Measurements from ENCODE around the gene PRKCD.
A peak's percentile ranks its signal among the peaks of the same experiment; 100 is the strongest.

PRKCD gene

GRCh38 chr3:53191836-53192480 is 30.9 kb downstream of the PRKCD start:
- no peak overlapping the region for H3K4me3 ChIP-seq (ENCODE audit: low read length)
- no peak for TF ChIP-seq CTCF (IDR thresholded peaks at IDR 0.05; ENCODE audit: insufficient read depth, low read depth, low read length, missing control alignments)
- no peak for DNase-seq (ENCODE audit: low read depth)

DNA sequence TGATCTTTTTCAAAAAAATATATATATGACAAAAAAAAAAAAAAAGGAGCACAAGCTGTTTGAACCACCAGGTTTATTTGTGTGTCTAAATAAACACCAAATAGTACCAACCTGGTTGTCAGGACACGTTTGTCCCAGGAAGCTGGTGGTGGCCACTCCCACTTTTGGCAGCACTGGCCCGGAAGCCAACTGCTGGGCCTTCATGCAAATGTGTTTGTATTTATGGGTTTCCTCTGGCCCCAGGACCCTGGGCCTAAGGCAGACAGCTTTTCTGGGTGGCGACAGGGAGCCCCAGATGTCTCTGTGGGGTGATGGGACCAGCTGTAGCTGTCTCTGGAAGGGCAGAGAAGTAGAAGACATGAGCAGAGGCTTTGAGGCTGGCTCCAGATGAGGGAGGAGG is 31.6 kb downstream of the PRKCD start:
- DNase-seq (ENCODE audit: low read depth): peak; percentile 55
- H3K4me3 ChIP-seq (ENCODE audit: low read length): no peak overlapping the region
- TF ChIP-seq CTCF (IDR thresholded peaks at IDR 0.05; ENCODE audit: insufficient read depth, low read depth, low read length, missing control alignments): no peak

DNA sequence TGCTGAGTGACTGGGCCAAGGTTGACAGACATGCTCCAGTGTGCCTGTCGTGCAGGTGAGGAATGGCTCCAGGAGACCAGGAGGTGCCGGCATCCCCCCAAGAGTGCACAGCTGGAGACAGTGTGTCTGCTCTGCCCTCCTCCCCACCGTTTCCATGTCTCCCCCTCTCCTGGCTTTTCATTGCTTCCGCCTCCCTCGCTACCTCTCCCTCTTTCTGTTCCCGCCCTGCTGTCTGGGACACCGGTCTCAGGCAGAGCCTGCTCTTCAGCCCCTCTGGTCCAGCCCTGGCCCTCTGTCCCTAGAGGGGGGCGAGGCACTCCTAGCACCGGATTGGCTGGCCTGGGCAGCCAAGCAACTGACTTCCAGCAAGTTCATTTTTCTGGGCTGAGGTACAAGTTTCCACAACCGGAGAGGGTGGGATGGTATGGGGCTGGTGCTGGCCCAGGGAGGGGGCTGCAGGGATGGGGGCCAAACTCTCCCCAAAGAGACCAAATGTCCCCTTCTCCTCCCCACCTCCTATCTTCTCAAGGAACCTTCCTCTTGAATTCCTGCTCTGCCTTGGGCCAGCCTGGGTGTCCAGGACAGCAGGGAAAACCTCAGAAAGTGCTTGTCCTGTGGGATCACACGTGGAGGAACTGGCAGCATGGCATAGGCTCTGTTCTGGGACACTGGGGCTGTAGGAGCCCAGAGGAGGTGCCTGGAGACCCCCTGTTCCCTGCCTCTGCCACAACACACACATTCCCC is 32.6 kb downstream of the PRKCD start:
- no peak overlapping the region for H3K4me3 ChIP-seq (ENCODE audit: low read length)
- no peak for TF ChIP-seq CTCF (IDR thresholded peaks at IDR 0.05; ENCODE audit: insufficient read depth, low read depth, low read length, missing control alignments)
- no peak for DNase-seq (ENCODE audit: low read depth)

DNA sequence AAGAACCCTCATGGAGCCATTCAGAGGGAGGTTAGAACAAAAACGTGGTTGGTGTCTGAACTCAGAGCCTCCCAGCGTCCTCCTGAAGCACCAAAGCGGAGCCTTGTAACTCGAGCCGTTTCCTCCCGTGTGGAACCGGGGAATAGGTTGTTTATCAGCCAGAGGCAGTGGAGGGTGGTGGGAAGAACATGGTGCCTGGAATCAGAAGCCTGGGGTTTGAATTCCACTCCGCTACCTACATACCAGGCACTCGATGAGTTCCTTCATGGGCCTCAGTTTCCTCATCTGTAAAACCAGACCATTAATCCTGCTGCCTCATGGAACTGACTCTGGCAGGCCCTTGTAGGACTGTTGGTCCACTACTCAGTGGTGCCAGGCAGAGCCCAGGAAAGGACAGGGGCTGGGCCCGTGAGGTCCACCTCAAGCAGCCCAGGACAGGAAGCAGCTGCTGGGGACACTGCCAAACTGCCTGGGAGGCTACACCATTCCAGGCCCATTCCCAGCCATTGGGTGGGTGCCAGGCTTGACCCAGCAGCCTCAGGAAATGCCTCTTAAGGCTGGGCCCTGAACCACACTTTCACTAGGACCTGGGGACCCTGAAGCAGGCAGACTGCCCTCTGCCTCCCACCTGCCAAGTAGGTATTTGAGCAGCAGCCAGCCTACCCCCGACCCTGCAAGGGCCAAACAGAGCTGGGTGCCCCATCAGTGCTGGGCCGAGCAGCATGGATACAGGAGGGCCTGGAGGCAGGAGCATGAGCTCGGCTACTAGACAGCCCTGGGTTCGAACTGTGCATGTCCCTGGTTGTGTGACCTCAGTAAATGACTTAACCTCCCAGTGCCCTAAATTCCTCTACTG is 33.4 kb downstream of the PRKCD start:
- no peak overlapping the region for H3K4me3 ChIP-seq (ENCODE audit: low read length)
- DNase-seq (ENCODE audit: low read depth): no peak

GRCh38 chr3:53195066-53195450 is 34.0 kb downstream of the PRKCD start:
- no peak overlapping the region for H3K4me3 ChIP-seq (ENCODE audit: low read length)
- no peak for DNase-seq (ENCODE audit: low read depth)
- TF ChIP-seq CTCF (IDR thresholded peaks at IDR 0.05; ENCODE audit: insufficient read depth, low read depth, low read length, missing control alignments): no peak

More for the DNA sequence above, 33.4 kb downstream of the PRKCD start:
- no peak for TF ChIP-seq CTCF (IDR thresholded peaks at IDR 0.05; ENCODE audit: insufficient read depth, low read depth, low read length, missing control alignments)

DNA sequence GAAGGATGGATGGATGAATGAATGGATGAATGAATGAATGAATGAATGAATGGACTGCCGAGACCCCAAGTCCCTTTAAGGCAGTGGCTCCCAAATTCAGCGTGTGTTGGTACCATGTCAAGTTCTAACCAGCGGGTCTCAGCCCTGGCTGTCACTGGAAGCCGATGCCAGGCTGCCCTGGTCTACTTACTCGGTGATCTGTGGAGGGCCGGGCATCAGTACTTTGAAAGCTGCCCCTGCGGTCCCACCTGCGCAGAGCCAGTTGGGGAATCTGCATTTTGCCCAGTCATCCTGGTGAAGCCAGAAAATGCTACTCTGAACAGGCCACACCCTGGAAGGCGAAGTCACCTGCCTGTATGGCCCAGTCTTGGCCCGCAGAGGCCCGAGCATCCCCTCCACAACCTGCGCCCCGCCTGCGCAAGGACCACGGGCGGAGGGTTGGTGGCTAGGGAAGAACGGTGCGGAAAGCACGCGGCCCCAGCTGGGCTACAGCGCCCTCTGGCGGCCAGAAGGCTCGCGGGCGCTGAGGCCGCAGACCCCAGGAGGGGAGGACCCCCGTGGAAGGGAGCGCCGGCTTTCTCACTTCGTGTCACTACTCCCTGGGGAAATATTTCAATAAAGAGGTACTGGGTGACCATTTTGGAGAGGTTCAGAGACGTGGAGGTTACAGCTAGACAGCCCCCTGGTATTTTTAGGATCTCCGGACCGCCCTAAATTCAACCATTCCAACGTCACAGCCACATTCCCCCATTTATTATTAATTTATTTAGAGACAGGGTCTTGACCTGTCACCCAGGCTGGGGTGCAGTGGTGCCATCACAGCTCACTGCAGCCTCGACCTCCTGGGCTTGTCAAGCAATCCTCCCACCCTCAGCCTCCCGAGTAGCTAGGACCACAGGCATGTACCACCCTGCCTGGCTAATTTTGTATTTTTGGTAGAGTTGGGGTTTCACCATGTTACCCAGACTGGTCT is 34.9 kb downstream of the PRKCD start:
- peak; percentile 35 for DNase-seq (ENCODE audit: low read depth)
- peak; percentile 92 for TF ChIP-seq CTCF (IDR thresholded peaks at IDR 0.05; ENCODE audit: insufficient read depth, low read depth, low read length, missing control alignments)
- H3K4me3 ChIP-seq (ENCODE audit: low read length): no peak overlapping the region

Data from epithelial cell of esophagus (primary cell).